HUES48 (cell line): ENCODE data around the gene BRCA2.
A peak's percentile ranks its signal among the peaks of the same experiment; 100 is the strongest.

Experiments used
- H3K27ac ChIP-seq: one replicate; pipeline ENCODE4 v1.7.0; 2013; ENCODE audit warnings: low read depth, low read length, inconsistent platforms
- H3K27me3 ChIP-seq: 2 replicates; pipeline ENCODE4 v1.6.1; 2013; ENCODE audit warnings: mild to moderate bottlenecking, low read length; ENCODE audit not compliant: control insufficient read depth, insufficient read depth
- H3K36me3 ChIP-seq: 2 replicates; pipeline ENCODE4 v1.6.1; 2013; ENCODE audit warnings: low read length; ENCODE audit not compliant: control insufficient read depth, insufficient read depth
- H3K4me1 ChIP-seq: 2 replicates; pipeline ENCODE4 v1.6.1; 2013; ENCODE audit warnings: mild to moderate bottlenecking, low read length; ENCODE audit not compliant: control insufficient read depth, insufficient read depth
- H3K4me3 ChIP-seq: 2 replicates; pipeline ENCODE4 v1.5.1; 2013; ENCODE audit warnings: mild to moderate bottlenecking, low read depth, low read length
- H3K9ac ChIP-seq: 2 replicates; pipeline ENCODE4 v1.6.1; 2013; ENCODE audit warnings: mild to moderate bottlenecking, low read depth, low read length, moderate library complexity
- H3K9me3 ChIP-seq: 2 replicates; pipeline ENCODE4 v1.6.1; 2013; ENCODE audit warnings: low read length; ENCODE audit not compliant: control insufficient read depth, insufficient read depth

The BRCA2 gene

DNA sequence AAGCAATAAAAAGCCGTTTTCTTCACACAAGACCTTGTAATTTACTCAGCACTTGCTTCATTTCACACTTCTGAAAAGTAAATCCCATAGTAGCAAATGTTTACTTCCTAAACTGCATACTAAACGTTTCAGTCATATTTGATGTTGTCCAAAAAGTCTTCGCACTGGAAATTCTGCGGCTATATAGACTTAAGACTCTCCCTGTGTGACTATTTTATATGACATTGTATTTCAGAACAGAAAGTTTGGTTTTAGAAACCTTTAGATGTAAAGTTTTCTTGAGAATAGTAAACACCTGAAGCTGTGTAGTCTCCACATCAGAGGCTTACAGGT lies 29.7 kb upstream of the BRCA2 start:
- Histone ChIP-seq H3K4me1 (peaks cover 15% of the 10 kb centered on the region; the same call in 1 of the 2 replicates), H3K27me3 (no peaks in the 10 kb centered on the region), H3K36me3 (no peaks in the 10 kb centered on the region), H3K9ac (no peak overlapping the region), H3K27ac (peak overlapping the region; percentile 89), H3K4me3 (no peak overlapping the region), H3K9me3 (no peaks in the 10 kb centered on the region)

DNA sequence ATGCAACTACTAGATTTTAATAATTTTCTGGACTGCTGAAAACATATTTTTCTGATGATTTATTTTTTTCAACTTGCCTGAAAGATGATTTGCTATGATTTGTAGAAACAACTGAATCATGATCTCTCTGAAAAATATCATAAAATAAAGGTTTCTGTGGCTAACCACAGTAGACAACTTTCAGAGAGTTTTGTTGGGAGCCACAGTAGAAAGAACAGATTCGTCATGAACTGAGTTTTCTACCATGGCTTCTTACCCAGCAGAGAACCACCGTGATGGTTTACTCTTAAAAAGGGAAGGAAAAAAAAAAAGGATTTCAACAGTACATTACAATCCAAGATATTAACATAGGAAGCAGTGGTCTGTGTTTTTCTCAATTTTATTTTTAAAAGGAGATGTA lies 18.1 kb upstream of the BRCA2 start:
- no peaks in the 10 kb centered on the region for H3K4me1 ChIP-seq
- no peaks in the 10 kb centered on the region for H3K9me3 ChIP-seq
- no peak overlapping the region for H3K9ac ChIP-seq
- H3K36me3 ChIP-seq: no peaks in the 10 kb centered on the region
- no peaks in the 10 kb centered on the region for H3K27me3 ChIP-seq
- no peak overlapping the region for H3K4me3 ChIP-seq
- H3K27ac ChIP-seq: no peak overlapping the region

DNA sequence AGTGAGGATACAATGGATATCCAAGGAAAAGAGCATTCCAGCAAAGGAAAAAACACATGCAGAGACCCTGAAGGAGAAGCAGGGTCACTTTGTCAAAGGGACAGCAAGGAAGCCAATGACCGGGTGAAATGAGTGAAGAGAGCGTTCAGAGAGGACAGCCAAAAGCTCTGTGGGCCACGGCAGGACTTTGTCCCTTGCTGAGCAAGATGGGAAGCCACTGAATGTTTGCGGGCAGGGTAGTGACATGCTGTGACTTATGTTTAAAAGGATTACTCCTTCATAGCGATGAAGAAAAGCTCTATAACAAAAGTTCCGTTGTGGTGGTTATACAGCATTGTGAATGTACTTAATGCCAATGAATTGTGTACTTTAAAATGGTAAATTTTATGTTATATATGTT lies 16.6 kb upstream of the BRCA2 start:
- H3K27ac ChIP-seq: no peak overlapping the region
- no peaks in the 10 kb centered on the region for H3K27me3 ChIP-seq
- no peaks in the 10 kb centered on the region for H3K9me3 ChIP-seq
- no peak overlapping the region for H3K4me3 ChIP-seq
- no peaks in the 10 kb centered on the region for H3K36me3 ChIP-seq
- no peak overlapping the region for H3K9ac ChIP-seq
- H3K4me1 ChIP-seq: no peaks in the 10 kb centered on the region

- Histone ChIP-seq H3K9me3 (no peaks in the 10 kb centered on the region), H3K36me3 (no peaks in the 10 kb centered on the region), H3K9ac (no peak overlapping the region), H3K4me3 (no peak overlapping the region), H3K27me3 (no peaks in the 10 kb centered on the region), H3K27ac (no peak overlapping the region), H3K4me1 (no peaks in the 10 kb centered on the region)
These were observed 15.4 kb upstream of the BRCA2 start for GRCh38 chr13:32299893-32300292.

DNA sequence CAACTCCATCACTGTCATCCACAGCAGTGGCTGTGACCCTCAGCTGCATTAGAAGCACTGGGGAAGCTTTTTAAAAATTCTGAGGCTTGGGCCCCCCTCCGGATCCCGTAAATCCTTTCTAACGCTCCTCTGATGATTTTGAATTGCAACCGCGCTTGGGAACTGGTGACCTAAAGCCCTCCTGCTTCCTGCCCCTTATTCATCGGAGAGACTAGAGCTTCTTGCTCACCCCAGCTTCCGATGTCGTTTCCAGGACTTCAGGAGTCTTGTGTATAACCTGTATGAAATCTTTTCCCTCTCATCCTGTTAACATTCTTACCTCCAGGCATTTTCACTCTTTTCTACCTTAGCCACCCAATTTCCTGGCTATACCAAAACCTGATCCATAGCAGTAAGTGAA lies 14.9 kb upstream of the BRCA2 start:
- Histone ChIP-seq H3K36me3 (no peaks in the 10 kb centered on the region), H3K9ac (no peak overlapping the region), H3K27me3 (no peaks in the 10 kb centered on the region), H3K4me1 (no peaks in the 10 kb centered on the region), H3K27ac (no peak overlapping the region), H3K9me3 (no peaks in the 10 kb centered on the region), H3K4me3 (no peak overlapping the region)

GRCh38 chr13:32300920-32301319 lies 14.4 kb upstream of the BRCA2 start:
- H3K9me3 ChIP-seq: no peaks in the 10 kb centered on the region
- H3K36me3 ChIP-seq: no peaks in the 10 kb centered on the region
- no peaks in the 10 kb centered on the region for H3K4me1 ChIP-seq
- no peak overlapping the region for H3K4me3 ChIP-seq
- H3K27ac ChIP-seq: no peak overlapping the region
- no peaks in the 10 kb centered on the region for H3K27me3 ChIP-seq
- H3K9ac ChIP-seq: no peak overlapping the region

DNA sequence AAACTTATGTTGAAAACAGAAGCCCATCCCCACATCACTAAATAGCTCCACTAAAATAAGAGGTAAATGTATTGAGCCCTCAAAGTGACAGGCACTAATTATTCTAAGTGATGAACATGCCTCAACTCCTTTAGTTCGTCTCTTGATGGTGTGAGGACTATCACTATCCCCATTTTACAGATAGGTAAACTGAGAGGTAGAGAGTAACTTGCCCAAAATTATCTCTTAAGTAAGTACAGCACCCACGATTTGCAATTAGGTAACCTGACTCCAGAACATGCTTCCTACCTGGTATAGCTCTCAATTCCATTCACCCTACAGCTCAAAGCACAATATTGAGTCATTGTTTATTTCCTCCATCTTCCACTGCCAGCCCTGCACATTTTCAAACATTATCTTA lies 12.8 kb upstream of the BRCA2 start:
- no peaks in the 10 kb centered on the region for H3K36me3 ChIP-seq
- H3K4me1 ChIP-seq: no peaks in the 10 kb centered on the region
- H3K27me3 ChIP-seq: no peaks in the 10 kb centered on the region
- no peak overlapping the region for H3K27ac ChIP-seq
- no peak overlapping the region for H3K4me3 ChIP-seq
- H3K9ac ChIP-seq: no peak overlapping the region
- no peaks in the 10 kb centered on the region for H3K9me3 ChIP-seq

GRCh38 chr13:32305646-32306045 lies 9.7 kb upstream of the BRCA2 start:
- Histone ChIP-seq H3K9ac (no peak overlapping the region), H3K36me3 (no peaks in the 10 kb centered on the region), H3K27ac (no peak overlapping the region), H3K27me3 (no peaks in the 10 kb centered on the region), H3K9me3 (no peaks in the 10 kb centered on the region), H3K4me3 (no peak overlapping the region), H3K4me1 (no peaks in the 10 kb centered on the region)

- Histone ChIP-seq H3K36me3 (no peaks in the 10 kb centered on the region), H3K27me3 (no peaks in the 10 kb centered on the region), H3K9me3 (no peaks in the 10 kb centered on the region), H3K9ac (no peak overlapping the region), H3K27ac (no peak overlapping the region), H3K4me1 (no peaks in the 10 kb centered on the region), H3K4me3 (no peak overlapping the region)
These were observed 5.8 kb upstream of the BRCA2 start for GRCh38 chr13:32309312-32310133.

GRCh38 chr13:32310134-32310706 lies 5.1 kb upstream of the BRCA2 start:
- no peak overlapping the region for H3K27ac ChIP-seq
- no peaks in the 10 kb centered on the region for H3K36me3 ChIP-seq
- no peak overlapping the region for H3K4me3 ChIP-seq
- no peaks in the 10 kb centered on the region for H3K27me3 ChIP-seq
- no peaks in the 10 kb centered on the region for H3K9me3 ChIP-seq
- H3K4me1 ChIP-seq: no peaks in the 10 kb centered on the region
- no peak overlapping the region for H3K9ac ChIP-seq

DNA sequence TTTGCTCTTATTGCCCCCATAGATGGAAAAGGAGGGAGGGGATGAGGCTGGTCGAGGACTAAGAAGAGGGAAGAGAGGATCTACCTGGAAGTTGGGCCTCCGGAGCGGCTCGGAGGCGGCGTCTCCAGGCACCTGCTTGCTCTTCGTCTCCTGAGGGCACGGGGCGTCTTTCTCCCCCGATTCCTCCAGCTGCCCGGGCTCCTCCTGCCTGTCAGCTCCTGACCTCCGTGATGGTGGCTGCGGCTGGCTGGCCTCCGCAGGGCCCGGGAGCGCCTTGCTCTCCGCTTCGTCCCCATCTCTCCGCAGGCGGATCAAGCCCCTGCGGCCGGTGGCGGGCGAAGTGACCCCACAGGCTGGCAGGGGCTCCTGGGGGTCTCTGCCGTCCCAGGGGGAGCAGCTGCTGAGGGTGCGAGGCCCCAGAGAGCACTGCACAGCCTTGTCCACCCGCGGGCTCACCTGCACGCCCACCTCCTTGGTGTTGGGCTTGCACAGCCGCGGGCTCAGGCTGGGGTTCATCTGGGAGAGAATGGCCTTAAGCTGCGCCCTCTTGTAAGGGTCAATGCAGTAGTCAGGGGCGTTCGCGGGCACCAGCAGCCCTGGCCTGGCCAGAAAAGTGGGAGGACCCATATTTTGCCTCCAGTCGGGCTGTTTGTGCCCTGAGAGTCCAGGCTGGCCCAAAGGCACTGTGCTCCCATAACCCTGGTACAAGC lies 4.0 kb upstream of the BRCA2 start:
- H3K36me3 ChIP-seq: no peaks in the 10 kb centered on the region
- H3K27ac ChIP-seq: no peak overlapping the region
- H3K4me1 ChIP-seq: peaks cover 4% of the 10 kb centered on the region
- H3K9ac ChIP-seq: no peak overlapping the region
- H3K4me3 ChIP-seq: no peak overlapping the region
- no peaks in the 10 kb centered on the region for H3K9me3 ChIP-seq
- H3K27me3 ChIP-seq: no peaks in the 10 kb centered on the region
